ENCODE data around the gene ANXA2.
"Not testable (repeated sequence)": the region's sequence is repeated elsewhere in the genome, so short reads cannot be mapped to it uniquely, and the experiment has no call there.

Gene ANXA2

DNA sequence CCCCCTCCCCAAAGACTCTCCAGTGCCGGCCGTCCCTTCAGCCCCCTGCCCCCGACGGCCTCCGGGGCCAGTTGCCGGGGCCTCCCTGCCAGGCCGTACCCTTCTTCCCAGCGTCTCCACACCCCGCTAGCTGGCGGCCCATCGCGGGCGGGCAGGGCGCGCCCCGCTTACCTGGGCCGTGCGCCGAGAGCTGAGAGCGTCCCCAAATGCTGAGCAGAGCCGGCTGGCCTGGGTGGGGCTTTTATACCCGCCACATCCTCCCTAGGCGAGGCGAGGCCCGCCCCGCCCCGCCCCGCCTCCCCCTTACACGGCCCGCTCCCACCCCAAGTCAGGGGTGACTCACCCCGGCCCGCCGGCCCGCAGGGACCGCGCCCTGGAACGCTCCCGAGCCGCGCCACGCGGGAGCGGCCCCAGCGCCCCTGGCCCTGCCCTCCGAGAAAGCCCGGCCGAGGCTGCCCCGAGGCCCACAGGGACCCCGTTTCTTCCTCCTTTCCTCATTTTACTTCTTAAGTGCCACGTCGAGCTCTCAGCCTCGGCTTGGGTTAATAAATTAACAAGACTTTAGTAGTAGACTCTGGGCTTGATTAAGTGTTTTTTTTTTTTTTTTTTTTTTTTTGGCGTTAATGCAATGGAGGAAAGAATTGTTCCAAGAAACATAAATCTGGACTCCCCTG is at the start of gene ANXA2:
Gene ANXA2 (minus strand): TSS at position 215 of the 674 bp plus-strand sequence. CDS start 11,911 bp downstream, outside the sequence.
- DNase-seq, result no peak

DNA sequence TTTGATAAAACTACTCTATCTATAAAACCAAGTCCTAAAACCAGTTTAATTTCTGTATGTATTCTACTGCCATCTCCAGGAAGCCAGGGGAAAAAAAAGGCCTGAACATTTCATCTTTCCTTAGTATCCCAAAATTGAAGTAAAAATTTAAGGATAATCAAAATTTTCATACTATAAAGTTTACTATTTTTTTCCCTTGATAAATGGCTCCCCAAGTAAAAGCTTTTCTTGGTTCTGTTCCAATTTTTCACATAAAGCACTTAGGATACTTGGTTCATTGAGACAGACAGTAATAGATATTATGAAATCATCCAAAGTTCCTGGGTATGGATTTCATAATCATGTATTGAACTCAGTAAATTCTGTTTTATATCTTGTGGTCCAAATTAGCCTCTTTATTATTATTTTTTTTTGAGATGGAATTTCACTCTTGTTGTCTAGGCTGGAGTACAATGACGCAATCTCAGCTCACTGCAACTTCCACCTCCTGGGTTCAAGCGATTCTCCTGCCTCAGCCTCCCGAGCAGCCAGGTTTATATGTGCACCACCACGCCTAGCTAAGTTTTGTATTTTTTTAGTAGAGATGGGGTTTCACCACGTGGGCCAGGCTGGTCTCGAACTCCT is 46.6 kb upstream of the ANXA2 start:
- DNase-seq, result no peak

DNA sequence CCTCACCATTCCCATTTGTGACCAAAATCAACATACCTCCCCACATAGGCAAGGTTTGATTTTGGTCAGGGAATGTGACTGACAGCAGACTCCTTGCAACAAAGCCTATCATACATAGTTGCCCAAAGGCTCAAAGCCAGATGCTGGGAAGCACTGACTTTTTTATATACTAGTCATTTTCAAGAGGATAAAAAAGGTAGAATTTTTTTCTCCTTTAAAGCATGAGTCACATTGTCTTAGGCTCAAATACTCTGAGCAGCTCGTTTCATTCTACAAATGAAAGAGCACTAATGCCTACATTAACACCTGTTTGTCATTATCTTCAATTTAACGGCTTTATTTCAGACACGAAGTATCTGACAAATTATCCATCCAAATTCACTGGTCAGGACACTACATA is 45.0 kb upstream of the ANXA2 start:
- DNase-seq, result no peak

DNA sequence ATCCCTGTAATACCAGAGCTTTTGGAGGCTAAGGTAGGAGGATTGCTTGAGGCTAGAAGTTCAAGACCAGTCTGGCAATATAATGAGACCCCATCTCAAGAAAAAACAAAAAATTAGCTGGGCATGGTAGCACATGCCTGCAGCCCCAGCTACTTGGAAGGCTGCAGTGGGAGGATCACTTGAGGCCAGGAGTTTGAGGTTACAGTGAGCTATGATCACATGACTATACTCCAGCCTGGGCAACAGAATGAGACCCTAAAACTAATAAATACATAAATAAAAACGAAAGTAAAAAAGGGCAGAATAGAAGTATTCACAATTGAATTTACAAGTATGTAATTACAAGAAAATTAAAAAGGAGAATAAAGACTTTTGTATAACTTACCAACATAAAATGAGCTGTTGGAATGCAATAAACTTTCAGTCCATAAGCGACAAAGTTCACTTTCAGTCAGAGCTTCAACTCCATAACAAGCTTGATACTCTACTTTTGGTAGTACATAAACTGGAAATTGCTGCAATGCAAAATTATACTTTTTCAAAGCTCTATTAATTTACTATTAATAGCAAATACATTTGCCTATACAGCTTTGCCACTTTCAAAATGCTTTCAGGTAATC is 44.4 kb upstream of the ANXA2 start:
- no peak for DNase-seq

DNA sequence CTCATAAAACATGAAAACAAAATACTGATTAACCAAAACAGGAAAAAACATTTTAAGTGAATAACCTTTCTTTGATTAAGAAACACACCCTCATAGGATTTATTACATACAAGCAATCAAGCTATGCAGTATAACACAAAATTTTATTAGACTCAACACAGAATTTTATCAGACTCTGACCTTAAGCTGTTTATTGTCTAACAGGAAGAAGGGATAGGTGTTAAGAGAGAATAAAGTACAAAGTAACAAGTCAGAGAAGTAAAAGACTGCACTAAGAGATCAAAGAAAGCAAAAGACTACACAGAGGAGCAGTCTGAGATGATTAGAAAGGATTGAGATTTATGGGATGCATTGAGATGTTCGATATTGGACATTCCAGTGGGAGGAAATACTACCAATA is 43.5 kb upstream of the ANXA2 start:
- DNase-seq, result no peak

DNA sequence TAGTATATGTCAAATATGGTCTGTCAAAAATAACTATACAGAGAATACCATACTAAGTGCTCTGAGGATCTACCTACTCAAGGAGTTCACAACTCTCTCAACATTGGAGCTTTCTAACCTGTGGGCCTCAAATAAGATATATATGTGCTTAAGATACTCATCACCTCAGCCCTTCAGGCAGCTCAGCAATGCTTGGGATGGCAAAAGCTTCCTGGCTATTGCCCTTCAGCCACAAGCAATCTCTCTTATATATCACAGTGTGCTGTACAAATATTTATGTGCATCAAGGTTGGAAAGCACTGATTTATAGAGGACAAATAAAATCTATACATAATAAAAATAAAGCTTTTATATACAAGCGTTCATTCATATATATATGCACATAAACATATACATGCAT is 40.9 kb upstream of the ANXA2 start:
- no peak for DNase-seq

DNA sequence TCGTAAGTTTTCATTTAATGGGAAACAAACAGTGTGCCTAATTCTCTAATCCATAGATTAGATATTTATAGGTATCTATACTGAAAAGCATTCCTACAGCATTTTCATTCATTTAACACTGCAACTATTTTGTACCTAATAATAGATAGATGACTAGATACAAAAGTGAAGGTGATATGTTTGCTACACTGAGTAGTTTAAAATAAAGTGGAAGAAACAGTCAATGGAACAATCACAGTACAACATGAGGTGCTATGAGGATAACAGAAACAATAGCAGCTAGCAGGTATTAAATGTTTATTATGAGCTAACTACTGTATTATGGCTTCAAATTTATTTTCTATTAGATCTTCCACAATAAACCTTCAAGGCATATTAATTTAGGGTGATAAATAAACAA is 31.1 kb upstream of the ANXA2 start:
- DNase-seq, result no peak

DNA sequence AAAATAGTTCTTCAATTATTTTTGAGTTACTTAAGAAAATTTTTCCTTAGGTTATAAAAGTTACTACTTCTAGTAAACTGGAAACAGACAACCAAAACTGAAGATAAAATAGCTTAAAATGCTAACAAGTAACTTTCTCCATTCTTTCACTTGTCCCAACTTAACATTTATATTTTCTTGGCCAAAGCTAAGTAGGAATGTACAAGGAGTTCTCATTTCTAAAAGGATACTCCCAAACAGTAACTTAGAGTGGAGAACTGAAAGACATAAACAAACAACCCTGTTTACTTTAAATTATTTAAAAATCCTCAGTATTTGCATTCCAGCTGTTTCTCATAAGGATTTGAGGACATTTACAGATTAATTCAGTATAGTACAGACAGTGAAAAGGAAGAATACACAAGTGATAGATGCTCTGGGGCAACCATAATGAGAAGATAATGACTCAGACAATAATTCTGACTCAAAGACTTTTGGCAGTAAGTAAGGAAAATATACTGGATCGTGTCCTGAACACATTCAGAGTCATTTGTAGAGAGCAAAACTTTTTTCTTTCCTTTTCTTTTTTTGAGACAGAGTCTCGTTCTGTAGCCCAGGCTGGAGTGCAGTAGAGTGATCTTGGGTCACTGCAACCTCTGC is 29.2 kb upstream of the ANXA2 start:
- no peak for DNase-seq

DNA sequence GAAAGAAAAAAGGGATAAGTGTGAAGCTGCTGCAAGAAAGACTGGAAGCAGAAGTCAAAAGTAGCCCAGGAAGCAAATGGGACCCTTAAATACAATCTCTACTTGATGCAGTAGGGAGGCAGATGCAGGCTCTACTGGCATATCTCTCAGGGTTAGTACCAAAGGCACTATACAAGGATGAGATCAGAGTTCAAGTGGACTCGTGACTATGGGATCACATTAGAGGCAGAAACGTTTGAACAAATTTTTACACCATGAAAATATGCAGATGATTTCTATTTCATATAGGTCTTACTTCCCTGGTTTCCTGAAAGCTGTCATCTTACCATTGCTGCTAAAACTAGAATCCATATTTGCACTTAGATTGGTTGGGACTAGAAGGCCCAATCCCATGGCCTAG is 27.7 kb upstream of the ANXA2 start:
- DNase-seq, result no peak

DNA sequence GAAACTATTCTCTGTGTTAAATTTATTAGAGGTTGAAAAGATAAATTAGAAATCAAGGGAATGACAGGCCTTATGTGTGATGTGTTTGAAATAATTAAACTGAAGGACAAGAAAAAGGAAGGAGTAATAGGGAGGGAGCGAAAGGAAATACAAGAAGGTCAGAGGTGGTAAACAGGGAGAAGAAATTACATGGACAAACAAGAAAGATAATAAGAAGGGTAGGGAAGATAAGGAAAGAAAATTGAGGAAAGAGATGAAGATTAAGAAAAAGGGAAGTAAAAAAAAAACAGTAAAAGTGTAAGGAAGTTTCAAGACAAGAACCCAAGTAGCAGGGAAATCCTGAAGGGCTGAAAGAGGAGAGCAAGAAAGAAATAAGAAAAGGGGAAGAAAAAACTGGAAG is 26.2 kb upstream of the ANXA2 start:
- DNase-seq, result no peak

DNA sequence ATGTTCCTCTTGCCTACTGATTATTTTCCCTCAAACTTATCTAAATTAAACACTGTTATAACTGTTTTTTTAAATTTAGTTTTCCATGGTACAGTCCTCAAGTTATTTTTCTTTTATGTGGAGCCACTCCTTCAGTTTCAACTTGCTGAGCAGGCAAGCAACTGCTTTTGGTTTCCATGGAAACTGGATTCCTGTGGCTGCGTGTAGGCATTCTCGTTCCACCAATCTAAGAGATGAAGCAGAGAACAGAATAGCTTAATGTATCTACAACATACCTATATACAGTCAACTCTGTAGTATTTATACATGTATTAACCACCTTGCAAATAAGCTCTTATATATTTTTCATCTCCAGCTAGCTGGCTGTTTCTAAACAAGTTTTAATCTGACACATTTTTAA is 25.8 kb upstream of the ANXA2 start:
- DNase-seq, result no peak

DNA sequence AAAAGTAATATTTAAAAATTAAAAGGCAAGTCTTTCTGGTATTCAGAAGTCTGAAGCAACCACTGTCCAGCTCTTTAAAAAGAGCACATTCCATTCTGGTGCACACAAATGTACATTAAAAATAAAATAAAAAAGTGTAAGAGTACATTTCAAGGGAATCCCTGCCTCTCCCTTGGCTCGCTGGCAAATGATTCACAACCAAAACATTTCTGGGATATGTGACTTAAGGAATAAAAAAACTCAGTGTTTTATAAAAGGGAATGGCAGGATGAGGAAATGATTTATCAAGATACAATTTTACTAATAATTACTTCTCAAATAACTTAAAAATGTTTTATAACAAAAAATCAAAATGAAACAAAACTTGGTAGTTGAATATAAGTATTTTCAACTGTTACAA is 23.8 kb upstream of the ANXA2 start:
- DNase-seq, result no peak

DNA sequence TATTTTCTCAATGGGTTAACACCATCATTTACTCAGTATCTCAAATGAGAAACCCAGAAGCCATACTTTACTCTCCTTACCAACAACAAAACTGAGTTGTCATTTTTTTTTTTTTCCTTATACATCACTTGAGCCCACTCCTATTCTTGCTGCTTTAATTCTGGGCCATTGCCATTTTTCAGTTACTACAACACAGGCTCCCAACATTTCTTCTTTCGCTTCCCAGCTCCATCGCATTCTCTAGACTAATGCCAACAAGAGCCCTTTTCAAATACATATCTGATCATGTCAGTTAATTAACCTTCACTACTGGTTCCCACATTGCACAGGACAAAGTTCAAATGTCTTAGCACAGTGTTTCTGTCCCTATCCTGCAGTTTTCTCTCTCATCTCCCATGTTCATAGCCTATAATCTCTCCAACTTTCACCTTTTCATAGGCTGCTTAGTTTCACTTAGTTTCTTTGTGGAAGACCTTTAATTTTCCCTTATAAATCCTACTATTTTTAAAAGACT is 22.5 kb upstream of the ANXA2 start:
- DNase-seq, result no peak

DNA sequence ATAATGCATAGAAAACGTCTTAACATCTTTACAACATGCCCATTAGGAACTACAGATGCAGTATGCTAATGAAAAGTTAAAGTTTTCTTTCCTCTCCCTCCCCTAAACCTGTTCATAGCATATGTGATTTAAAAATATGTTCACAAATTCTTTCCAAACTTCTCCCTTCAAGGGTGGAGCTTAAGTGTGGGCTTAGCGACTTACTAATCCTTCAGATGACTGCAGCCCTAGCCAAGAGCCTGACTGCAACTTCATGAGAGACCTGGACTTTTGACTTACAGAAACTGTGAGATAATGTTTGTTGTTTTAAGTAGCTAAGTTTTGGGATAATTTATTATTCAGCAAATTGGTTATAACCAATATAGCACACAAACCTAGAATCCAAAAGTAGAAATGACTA is 22.0 kb upstream of the ANXA2 start:
- DNase-seq, result no peak

DNA sequence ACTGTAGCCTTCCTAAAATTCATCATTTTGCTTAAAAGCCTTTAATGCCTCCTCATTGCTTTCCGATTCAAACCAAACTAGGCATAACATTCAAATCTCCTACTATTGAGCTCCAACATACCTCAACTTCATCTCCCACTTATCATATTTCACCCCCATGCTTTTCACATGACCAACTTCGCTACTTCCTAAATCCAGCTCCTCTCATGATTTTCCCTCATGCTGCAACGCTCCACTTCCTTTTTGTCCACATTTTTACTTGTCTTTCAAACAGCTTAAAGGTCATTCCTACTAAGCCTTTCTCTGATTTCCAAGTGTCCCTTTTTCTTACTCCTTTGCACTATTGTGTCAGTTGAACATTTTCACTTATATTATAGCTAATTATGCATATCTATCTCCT is 20.3 kb upstream of the ANXA2 start:
- DNase-seq, result no peak

DNA sequence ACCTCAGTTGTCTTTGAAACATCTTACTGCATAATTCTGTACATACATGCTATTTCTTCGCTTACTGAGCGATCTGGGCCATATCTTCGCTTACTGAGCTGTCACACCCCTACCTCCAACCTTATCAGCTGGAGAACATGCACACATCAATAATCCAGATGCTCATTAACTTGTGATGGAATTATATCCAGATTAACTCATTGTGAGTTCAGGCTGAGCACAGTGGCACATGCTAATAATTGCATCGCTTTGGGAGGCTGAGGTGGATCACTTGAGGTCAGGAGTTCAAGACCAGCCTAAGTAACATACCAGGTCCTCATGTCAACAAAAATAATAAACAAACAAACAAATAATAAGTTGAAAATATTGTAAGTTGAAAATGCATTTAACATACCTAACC is 19.3 kb upstream of the ANXA2 start:
- DNase-seq, result no peak

DNA sequence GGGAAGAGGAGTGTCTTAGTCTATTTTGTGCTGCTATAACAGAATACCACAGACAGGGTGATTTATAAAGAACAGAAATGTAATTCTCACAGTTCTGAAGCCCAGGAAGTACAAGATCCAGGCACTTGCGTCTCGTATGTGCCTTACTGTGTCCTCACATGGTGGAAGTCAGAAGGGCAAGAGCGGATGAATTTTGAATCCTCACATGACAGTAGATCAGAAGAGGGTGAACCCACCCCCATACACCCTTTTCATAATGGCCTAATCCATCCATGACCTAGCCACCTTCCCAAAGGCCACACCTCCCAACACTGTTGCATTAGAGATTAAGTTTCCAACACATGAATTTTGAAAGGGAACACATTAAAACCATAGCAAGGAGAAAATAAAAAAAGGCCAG is 18.7 kb upstream of the ANXA2 start:
- DNase-seq, result no peak

DNA sequence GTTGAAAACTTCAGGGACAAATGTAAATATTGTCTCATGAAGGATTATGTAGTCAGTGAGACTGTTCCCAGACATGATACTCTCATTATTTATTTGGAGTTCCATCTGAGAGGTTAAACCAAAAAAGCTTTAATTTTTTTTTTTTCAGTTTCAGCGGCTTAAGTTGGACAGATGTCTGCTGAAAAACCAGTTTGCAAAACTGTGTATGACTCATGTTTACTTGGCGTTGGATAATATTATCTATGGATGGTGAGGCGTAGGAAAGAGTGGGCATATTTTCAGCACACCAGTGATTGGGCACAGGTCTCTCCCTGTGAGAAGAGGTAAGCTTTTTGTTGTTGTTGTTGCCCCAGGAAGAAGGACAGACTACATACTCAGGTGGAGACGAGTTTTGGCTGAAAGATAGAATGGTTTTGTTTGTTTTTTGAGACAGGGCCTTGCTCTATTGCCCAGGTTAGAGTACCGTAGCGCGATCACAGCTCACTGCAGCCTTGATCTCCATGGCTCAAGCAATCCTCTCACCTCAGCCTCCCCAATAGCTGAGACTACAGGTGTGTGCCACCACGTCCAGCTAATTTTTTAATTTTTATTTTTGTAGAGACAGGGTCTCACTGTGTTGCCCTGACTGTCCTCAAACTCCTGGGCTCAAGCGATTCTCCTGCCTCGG is 16.4 kb upstream of the ANXA2 start:
- DNase-seq, result no peak

DNA sequence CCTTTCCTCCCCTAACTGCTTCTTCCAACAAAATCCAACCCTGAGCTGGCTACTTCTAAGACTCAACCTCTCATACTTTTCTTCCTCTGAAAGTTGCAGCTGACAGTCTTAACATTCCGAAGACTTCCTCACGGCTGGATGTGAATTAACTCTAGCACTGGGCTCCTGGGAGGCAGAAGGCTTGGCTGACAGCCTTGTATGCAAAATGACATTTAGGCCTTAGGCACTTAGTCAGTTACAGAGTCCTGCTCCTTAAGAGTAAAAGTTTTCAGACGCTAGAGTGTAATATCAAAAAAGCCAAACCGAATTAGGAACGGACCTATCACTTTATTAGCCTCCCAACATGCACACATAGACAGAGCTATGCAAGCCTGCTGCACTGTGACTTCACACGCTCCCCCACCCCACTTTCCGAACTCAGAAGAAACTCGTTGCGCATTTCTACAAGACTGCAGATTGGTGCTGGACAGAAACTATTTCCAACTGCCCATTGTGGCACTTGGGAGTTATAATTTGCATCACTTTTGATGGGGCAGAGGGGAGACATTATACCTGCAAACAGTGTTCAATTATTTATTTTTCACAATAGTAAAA is 15.5 kb upstream of the ANXA2 start:
- no peak for DNase-seq

DNA sequence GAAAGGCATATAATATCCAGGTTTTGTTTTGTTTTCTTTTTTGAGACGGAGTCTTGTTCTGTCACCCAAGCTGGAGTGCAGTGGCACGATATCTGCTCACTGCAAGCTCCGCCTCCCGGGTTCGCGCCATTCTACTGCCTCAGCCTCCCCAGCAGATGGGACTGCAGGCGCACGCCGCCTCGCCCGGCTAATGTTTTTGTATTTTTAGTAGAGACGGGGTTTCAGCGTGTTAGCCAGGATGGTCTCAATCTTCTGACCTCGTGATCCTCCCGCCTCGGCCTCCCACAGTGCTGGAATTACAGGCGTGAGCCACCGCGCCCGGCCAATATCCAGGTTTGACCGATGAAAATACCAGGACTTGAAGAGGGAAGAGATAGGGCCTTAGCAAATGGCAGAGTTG is 15.0 kb upstream of the ANXA2 start:
- not testable (repeated sequence) for DNase-seq

DNA sequence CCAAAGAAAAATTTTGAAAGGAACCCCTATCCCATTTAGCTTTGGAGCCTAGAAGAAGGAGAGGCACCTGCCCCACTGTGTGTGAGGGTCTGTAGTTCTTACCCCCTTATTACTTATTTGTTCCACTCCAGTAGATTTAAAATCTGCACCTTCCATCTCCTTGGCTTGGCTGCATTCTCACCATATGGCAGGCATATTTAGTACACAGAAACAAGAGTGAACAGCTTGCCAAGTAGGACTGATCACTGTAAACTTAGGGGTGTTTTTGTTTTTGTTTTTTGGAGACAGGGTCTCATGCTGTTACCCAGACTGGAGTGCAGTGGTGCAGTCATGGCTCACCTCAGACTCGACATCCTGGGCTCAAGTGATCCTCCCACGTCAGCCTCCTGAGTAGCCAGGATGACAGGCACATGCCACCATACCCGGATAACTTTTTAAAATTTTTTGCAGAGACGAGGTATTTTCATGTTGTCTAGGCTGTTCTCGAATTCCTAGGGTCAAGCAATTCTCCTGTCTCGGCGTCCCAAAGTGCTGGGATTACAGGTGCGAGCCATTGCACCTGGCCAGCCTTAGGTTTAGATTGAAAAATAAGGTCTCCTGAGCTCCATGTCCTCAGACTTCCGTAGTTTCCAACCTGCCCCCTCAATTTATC is 14.1 kb upstream of the ANXA2 start:
- no peak for DNase-seq

DNA sequence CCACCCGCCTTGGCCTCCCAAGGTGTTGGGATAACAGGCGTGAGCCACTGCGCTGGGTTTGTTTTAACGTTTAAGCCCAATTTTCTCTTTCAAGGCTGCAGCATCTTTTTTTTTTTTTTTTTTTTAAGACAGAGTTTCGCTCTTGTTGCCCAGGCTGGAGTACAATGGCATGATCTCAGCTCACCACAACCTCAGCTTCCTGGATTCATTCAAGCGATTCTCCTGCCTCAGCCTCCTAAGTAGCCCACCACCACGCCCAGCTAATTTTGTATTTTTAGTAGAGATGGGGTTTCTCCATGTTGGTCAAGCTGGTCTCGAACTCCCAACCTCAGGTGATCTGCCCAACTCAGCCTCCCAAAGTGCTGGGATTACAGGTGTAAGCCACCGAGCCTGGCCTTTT is 12.6 kb upstream of the ANXA2 start:
- not testable (repeated sequence) for DNase-seq

All from NCI-H748 treated with DMSO at 0.1 percent for 48 hours (cell line).